A549 (cell line): ENCODE results near the gene PODN. TPM values are rescaled to one million over a fixed set of nuclear protein-coding genes. Genes with fewer than 3 reads are reported as not detected.
A peak's percentile ranks its signal among the peaks of the same experiment; 100 is the strongest.

Experiments
- ATAC-seq, 2 experiments: fragments of 200-7000 bp in 1 of 2; fragments of >200 bp in 1 of 2; cut with Nextera tagmentation in 1 of 2; cut with Tn5 transposase in 1 of 2; 3 replicates each; pipeline versions ENCODE4 v1.8.0 to v1.9.1; 2018 to 2020; ENCODE audit warnings: mild to moderate bottlenecking in 1 of 2, moderate library complexity in 1 of 2
- CTCF ChIA-PET: fragments of 300-600 bp; sonication (Branson Sonifier 250); formaldehyde crosslinking; extraction: SDS; loops from one replicate; lab custom pipeline; 2021; ENCODE audit warnings: antibody characterized with exemption, inconsistent platforms; lab: Yijun Ruan, JAX
- POLR2A ChIA-PET: fragments of 350-600 bp; formaldehyde crosslinking; extraction: SDS; loops from one replicate; lab custom pipeline; 2021; ENCODE audit warnings: antibody characterized with exemption, inconsistent platforms; lab: Yijun Ruan, JAX
- DNase-seq, 2 experiments: peaks; one replicate each; pipeline versions ENCODE4 v3.0.0 to v3.0.0-alpha.2; 2011 to 2016; ENCODE audit warnings: low read depth in 1 of 2, low spot score in 1 of 2
- FAIRE-seq: peaks from 2 replicates; lab custom pipeline; 2011; peaks lifted over from hg19 to GRCh38; lab: Jason Lieb, UNC
- H3K27ac ChIP-seq, 2 experiments: fragments of >200 bp; sonication (Bioruptor Twin); formaldehyde crosslinking; 3 replicates each; pipeline ENCODE4 v1.5.1; 2016 to 2017
- H3K4me1 ChIP-seq: fragments of >200 bp; sonication (Bioruptor Twin); formaldehyde crosslinking; 3 replicates; pipeline ENCODE4 v1.6.1; 2016
- H3K4me2 ChIP-seq: fragments of >200 bp; sonication (Bioruptor Twin); formaldehyde crosslinking; 3 replicates; pipeline ENCODE4 v1.6.1; 2016
- H3K4me3 ChIP-seq: fragments of >200 bp; sonication (Bioruptor Twin); formaldehyde crosslinking; 3 replicates; pipeline ENCODE4 v1.5.1; 2016
- H3K9me3 ChIP-seq: fragments of >200 bp; sonication (Bioruptor Twin); formaldehyde crosslinking; 3 replicates; pipeline ENCODE4 v1.6.1; 2016
- CBX2 ChIP-seq: fragments of 200-600 bp; sonication (generic); IDR thresholded peaks from 2 replicates; pipeline ENCODE4 v1.6.1; 2016; ENCODE audit warnings: low read depth, mild to moderate bottlenecking, borderline replicate concordance
- CBX8 ChIP-seq: fragments of 200-600 bp; sonication (generic); IDR thresholded peaks from 2 replicates; pipeline ENCODE4 v1.6.1; 2016
- CEBPB ChIP-seq, 2 experiments: fragments of >200 bp in 1 of 2; sonication (Bioruptor Twin) in 1 of 2; formaldehyde crosslinking in 1 of 2; IDR thresholded peaks; 2 replicates each; pipeline ENCODE4 v1.6.1; 2012 to 2016
- CHD4 ChIP-seq: fragments of 200-600 bp; sonication (generic); IDR thresholded peaks from 2 replicates; pipeline ENCODE4 v1.6.1; 2016; ENCODE audit warnings: antibody characterized with exemption, mild to moderate bottlenecking, borderline replicate concordance
- EHF ChIP-seq: fragments of 250-450 bp; sonication (Bioruptor Pico); IDR thresholded peaks from 2 replicates; pipeline ENCODE4 v1.5.0; 2020; ENCODE audit warnings: mild to moderate bottlenecking
- EHMT2 ChIP-seq: fragments of 200-600 bp; sonication (generic); IDR thresholded peaks from 2 replicates; pipeline ENCODE4 v1.6.1; 2016; ENCODE audit warnings: antibody characterized with exemption, low read depth, mild to moderate bottlenecking, moderate library complexity
- EP300 ChIP-seq, 2 experiments: fragments of >200 bp; sonication (Bioruptor Twin); formaldehyde crosslinking; IDR thresholded peaks; 2 replicates in 1 of 2; 3 replicates in 1 of 2; pipeline ENCODE4 v1.6.1; 2016 to 2017
- HEYL ChIP-seq: fragments of 250-450 bp; sonication (Bioruptor Pico); IDR thresholded peaks from 2 replicates; pipeline ENCODE4 v1.8.0; 2021; ENCODE audit warnings: mild to moderate bottlenecking, moderate library complexity
- HOXB13 ChIP-seq: fragments of 250-450 bp; sonication (Bioruptor Pico); IDR thresholded peaks from 2 replicates; pipeline ENCODE4 v1.5.0; 2020; ENCODE audit warnings: low read depth, mild to moderate bottlenecking, moderate library complexity
- HOXB5 ChIP-seq: fragments of 250-450 bp; sonication (Bioruptor Pico); IDR thresholded peaks from 2 replicates; pipeline ENCODE4 v1.5.0; 2020; ENCODE audit warnings: mild to moderate bottlenecking, moderate library complexity
- JUNB ChIP-seq: fragments of >200 bp; sonication (Bioruptor Twin); formaldehyde crosslinking; IDR thresholded peaks from 2 replicates; pipeline ENCODE4 v1.6.1; 2016
- KDM5A ChIP-seq: fragments of 200-600 bp; sonication (generic); IDR thresholded peaks from 2 replicates; pipeline ENCODE4 v1.6.1; 2016; ENCODE audit warnings: antibody characterized with exemption, mild to moderate bottlenecking
- MYC ChIP-seq: IDR thresholded peaks from 2 replicates; pipeline ENCODE4 v1.6.1; 2012; ENCODE audit warnings: mild to moderate bottlenecking, inconsistent platforms, low read length, improper control_type of control experiment, borderline replicate concordance
- NR3C1 ChIP-seq: fragments of >200 bp; sonication (Bioruptor Twin); formaldehyde crosslinking; IDR thresholded peaks from 3 replicates; pipeline ENCODE4 v1.6.1; 2017
- PHF8 ChIP-seq: fragments of 200-600 bp; sonication (generic); IDR thresholded peaks from 2 replicates; pipeline ENCODE4 v1.6.1; 2016; ENCODE audit warnings: low read depth, mild to moderate bottlenecking, antibody characterized with exemption, moderate library complexity, borderline replicate concordance
- POLR2AphosphoS2 ChIP-seq: conservative IDR thresholded peaks from 2 replicates; pipeline ENCODE4 v1.6.1; 2012; ENCODE audit warnings: low read length, improper control_type of control experiment, inconsistent platforms
- SMC3 ChIP-seq: fragments of >200 bp; sonication (Bioruptor Twin); formaldehyde crosslinking; IDR thresholded peaks from 3 replicates; pipeline ENCODE4 v1.6.1; 2018; ENCODE audit warnings: inconsistent platforms
- SREBF2 ChIP-seq: fragments of 450-650 bp; IDR thresholded peaks from 2 replicates; pipeline ENCODE4 v1.6.1; 2014; ENCODE audit warnings: mild to moderate bottlenecking, moderate library complexity
- TFCP2L1 ChIP-seq: fragments of 250-450 bp; sonication (Bioruptor Pico); IDR thresholded peaks from 2 replicates; pipeline ENCODE4 v1.5.0; 2021; ENCODE audit warnings: mild to moderate bottlenecking
- TP53 ChIP-seq: fragments of 250-450 bp; sonication (Bioruptor Pico); IDR thresholded peaks from 2 replicates; pipeline ENCODE4 v1.5.0; 2021; ENCODE audit warnings: mild to moderate bottlenecking, moderate library complexity
- ZNF302 ChIP-seq: fragments of 250-450 bp; sonication (Bioruptor Pico); IDR thresholded peaks from 2 replicates; pipeline ENCODE4 v1.9.0; 2021; ENCODE audit warnings: inconsistent platforms, mild to moderate bottlenecking, moderate library complexity
- ZSCAN20 ChIP-seq: fragments of 250-450 bp; sonication (Bioruptor Pico); IDR thresholded peaks from 2 replicates; pipeline ENCODE4 v1.8.0; 2022; ENCODE audit warnings: mild to moderate bottlenecking, moderate library complexity
- WGBS: methylation state at CpG from one replicate; pipeline ENCODE4 v1.1.6; 2017; ENCODE audit errors: missing lambda C conversion rate; 5-methylcytosine and 5-hydroxymethylcytosine counted together
- polyA plus RNA-seq, 4 experiments: library from polyadenylated mRNA; depleted of rRNA in 3 of 4; stranded (reverse); fragments of >200 nt; fragmentation: RNase III in 1 of 4; extraction: RNeasy Plus Mini Kit Qiagen cat#74134 plus additional on column Dnase treatment in 1 of 4; gene quantifications; 2 replicates in 3 of 4; 3 replicates in 1 of 4; pipeline ENCODE4 v1.2.3, GENCODE V29; 2011 to 2017
- TF ChIP-seq, protein P1 (sequence below): IDR thresholded peaks from 2 replicates; pipeline ENCODE4 v1.6.1; 2012
- TF ChIP-seq, protein P2 (sequence below): fragments of >200 bp; sonication (Bioruptor Twin); formaldehyde crosslinking; IDR thresholded peaks from 3 replicates; pipeline ENCODE4 v1.5.1; 2016
- TF ChIP-seq, protein P3 (sequence below): fragments of 250-450 bp; sonication (Bioruptor Pico); IDR thresholded peaks from 2 replicates; pipeline ENCODE4 v1.5.0; 2020; ENCODE audit warnings: low read depth, mild to moderate bottlenecking, moderate library complexity
- TF ChIP-seq, protein P4 (sequence below): fragments of 250-450 bp; sonication (Bioruptor Pico); IDR thresholded peaks from 2 replicates; pipeline ENCODE4 v1.5.0; 2021; ENCODE audit warnings: mild to moderate bottlenecking, moderate library complexity, borderline replicate concordance
- TF ChIP-seq, protein P5 (sequence below): fragments of >200 bp; sonication (Bioruptor Twin); formaldehyde crosslinking; IDR thresholded peaks from 3 replicates; pipeline ENCODE4 v1.6.1; 2016

The PODN gene
- polyA plus RNA-seq, 2 of the 4 experiments (the other 2 are of a cell fraction): 0.05 TPM; not detected in 1

DNA sequence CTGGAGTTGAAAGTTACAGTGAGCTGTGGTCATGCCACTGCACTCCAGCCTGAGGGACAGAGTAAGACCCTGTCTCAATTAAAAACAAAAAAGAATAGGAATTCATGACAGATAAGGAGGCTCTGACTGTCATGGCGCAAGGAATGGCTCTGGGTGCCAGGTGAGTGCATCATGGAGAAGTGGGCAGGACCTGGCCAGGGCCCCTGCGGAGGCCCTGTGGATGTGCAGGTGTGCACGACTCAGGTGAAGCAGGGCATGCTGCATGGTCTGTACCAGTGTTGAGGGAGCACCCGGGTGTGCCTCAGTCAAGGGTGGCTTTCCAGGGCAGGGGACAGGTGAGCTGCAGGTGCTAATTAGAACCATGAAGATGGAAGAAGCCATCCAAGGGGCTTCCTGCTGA lies 66.4 kb downstream of the PODN start:
- ATAC-seq (no peak), DNase-seq (no peak), FAIRE-seq (no peak)
- Histone ChIP-seq H3K9me3 (no peaks in the 10 kb centered on the region), H3K4me1 (no peaks in the 10 kb centered on the region), H3K4me2 (no peak overlapping the region), H3K4me3 (no peak overlapping the region), H3K27ac (no peak overlapping the region)
- 91% methylated on average over 4 of the region's 4 CpGs for WGBS
- ChIA-PET CTCF (interaction anchor here (1.3 kb wide), 1 partner anchor 30 kb away, joined by 3 read pairs; no protein-coding TSS in a partner anchor), POLR2A (no interaction called here)
- TF ChIP-seq, protein P1, sequence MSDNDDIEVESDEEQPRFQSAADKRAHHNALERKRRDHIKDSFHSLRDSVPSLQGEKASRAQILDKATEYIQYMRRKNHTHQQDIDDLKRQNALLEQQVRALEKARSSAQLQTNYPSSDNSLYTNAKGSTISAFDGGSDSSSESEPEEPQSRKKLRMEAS: no peak
- TF ChIP-seq MYC (no peak), CBX2 (no peak), EHF (no peak), PHF8 (no peak), SMC3 (no peak), SREBF2 (no peak), ZSCAN20 (CRISPR knock-in tag) (no peak), HOXB5 (CRISPR knock-in tag) (no peak), CBX8 (no peak), KDM5A (no peak), JUNB (no peak), CHD4 (no peak), TFCP2L1 (no peak)
- TF ChIP-seq, protein P2, sequence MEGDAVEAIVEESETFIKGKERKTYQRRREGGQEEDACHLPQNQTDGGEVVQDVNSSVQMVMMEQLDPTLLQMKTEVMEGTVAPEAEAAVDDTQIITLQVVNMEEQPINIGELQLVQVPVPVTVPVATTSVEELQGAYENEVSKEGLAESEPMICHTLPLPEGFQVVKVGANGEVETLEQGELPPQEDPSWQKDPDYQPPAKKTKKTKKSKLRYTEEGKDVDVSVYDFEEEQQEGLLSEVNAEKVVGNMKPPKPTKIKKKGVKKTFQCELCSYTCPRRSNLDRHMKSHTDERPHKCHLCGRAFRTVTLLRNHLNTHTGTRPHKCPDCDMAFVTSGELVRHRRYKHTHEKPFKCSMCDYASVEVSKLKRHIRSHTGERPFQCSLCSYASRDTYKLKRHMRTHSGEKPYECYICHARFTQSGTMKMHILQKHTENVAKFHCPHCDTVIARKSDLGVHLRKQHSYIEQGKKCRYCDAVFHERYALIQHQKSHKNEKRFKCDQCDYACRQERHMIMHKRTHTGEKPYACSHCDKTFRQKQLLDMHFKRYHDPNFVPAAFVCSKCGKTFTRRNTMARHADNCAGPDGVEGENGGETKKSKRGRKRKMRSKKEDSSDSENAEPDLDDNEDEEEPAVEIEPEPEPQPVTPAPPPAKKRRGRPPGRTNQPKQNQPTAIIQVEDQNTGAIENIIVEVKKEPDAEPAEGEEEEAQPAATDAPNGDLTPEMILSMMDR: no peak
- TF ChIP-seq, protein P3, sequence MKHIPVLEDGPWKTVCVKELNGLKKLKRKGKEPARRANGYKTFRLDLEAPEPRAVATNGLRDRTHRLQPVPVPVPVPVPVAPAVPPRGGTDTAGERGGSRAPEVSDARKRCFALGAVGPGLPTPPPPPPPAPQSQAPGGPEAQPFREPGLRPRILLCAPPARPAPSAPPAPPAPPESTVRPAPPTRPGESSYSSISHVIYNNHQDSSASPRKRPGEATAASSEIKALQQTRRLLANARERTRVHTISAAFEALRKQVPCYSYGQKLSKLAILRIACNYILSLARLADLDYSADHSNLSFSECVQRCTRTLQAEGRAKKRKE (CRISPR knock-in tag): no peak
- TF ChIP-seq, protein P4, sequence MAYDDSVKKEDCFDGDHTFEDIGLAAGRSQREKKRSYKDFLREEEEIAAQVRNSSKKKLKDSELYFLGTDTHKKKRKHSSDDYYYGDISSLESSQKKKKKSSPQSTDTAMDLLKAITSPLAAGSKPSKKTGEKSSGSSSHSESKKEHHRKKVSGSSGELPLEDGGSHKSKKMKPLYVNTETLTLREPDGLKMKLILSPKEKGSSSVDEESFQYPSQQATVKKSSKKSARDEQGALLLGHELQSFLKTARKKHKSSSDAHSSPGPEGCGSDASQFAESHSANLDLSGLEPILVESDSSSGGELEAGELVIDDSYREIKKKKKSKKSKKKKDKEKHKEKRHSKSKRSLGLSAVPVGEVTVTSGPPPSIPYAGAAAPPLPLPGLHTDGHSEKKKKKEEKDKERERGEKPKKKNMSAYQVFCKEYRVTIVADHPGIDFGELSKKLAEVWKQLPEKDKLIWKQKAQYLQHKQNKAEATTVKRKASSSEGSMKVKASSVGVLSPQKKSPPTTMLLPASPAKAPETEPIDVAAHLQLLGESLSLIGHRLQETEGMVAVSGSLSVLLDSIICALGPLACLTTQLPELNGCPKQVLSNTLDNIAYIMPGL (CRISPR knock-in tag): no peak

DNA sequence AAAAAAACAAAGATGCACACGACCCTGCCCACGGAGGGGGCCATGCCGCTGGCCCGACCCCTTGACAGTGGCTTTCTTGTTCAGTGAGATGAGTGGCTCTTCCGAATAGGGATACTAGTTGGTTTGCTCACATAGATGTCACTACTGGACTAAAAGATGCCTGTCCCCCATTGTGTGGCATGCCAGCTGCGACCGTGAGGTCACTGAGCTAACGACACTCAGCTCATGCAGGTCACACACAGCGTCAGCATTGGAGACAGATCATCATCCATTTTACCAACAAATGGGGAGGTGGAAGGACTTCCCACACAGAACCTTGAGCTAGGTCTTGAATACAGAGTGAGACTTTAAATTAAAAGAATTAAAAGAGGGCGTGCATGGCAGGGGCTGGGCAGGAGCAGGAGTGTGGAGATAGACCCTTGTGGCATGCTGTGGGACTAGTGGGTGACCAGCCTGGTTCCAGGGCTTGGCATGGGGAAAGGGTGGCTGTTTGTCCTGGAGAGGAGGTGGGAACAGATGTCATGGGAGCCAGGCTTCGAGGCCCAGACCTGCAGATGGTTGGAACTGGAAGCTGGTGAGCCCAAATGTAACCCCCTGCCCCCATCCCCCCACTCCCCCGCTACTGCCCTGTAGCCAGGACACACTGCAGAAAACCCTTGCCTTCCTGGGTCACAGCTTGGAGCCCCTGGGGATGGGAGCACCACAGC lies 68.0 kb downstream of the PODN start:
- Histone ChIP-seq H3K4me2 (no peak overlapping the region), H3K27ac (peak overlapping the region in 1 of 2 experiments; percentile 39; a peak in 1 of 6 replicates), H3K4me1 (peaks cover under 1% of the 10 kb centered on the region; the same call in 1 of the 3 replicates), H3K9me3 (no peaks in the 10 kb centered on the region), H3K4me3 (no peak overlapping the region)
- WGBS: 67% methylated on average over 9 of the region's 12 CpGs
- no peak for TF ChIP-seq HEYL
- FAIRE-seq (no peak), ATAC-seq (no peak), DNase-seq (no peak)
- POLR2A ChIA-PET: no interaction called here
- CTCF ChIA-PET: interaction anchor here (2.7 kb wide), 1 partner anchor 8 kb away, joined by 13 read pairs; no protein-coding TSS in a partner anchor

DNA sequence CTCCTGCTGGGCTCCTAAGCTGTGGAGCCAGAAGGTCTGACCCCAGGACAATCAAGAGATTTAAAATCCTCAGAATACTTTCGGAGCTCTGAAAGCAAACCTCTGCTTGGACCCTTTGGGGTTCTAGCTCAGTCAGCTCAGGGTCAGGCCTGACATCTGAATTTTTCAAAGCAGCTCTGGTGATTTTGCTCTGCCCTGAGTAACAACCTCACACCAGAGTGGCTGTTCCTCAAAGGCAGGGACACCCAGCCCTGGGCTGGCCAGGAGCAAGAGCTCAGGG lies 68.5 kb downstream of the PODN start:
- DNase-seq (no peak), ATAC-seq (no peak), FAIRE-seq (no peak)
- TF ChIP-seq POLR2AphosphoS2 (no peak), TP53 (CRISPR knock-in tag) (no peak), ZNF302 (no peak), HOXB13 (CRISPR knock-in tag) (no peak), EHMT2 (no peak), EP300 (IDR thresholded peaks at IDR 0.05) (no peak), HEYL (no peak), CEBPB (IDR thresholded peaks at IDR 0.05) (no peak), PHF8 (no peak), NR3C1 (no peak), HOXB5 (CRISPR knock-in tag) (no peak)
- TF ChIP-seq, protein P1: no peak
- TF ChIP-seq, protein P5, sequence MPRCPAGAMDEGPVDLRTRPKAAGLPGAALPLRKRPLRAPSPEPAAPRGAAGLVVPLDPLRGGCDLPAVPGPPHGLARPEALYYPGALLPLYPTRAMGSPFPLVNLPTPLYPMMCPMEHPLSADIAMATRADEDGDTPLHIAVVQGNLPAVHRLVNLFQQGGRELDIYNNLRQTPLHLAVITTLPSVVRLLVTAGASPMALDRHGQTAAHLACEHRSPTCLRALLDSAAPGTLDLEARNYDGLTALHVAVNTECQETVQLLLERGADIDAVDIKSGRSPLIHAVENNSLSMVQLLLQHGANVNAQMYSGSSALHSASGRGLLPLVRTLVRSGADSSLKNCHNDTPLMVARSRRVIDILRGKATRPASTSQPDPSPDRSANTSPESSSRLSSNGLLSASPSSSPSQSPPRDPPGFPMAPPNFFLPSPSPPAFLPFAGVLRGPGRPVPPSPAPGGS: no peak
- H3K4me1 ChIP-seq: peaks cover 5% of the 10 kb centered on the region; the same call in 2 of the 3 replicates
- no peak overlapping the region for H3K4me2 ChIP-seq
- H3K9me3 ChIP-seq: no peaks in the 10 kb centered on the region
- WGBS: 100% methylated on average over 1 of the region's 1 CpG
- peak overlapping the region in 1 of 2 experiments; percentile 39; a peak in 1 of 6 replicates for H3K27ac ChIP-seq
- CTCF ChIA-PET: interaction anchor here (2.7 kb wide), 1 partner anchor 9 kb away, joined by 13 read pairs; no protein-coding TSS in a partner anchor
- H3K4me3 ChIP-seq: no peak overlapping the region
- POLR2A ChIA-PET: no interaction called here
